Thoracic aorta (tissue), 2 donors: ENCODE data around the gene ATF6. TPM values are rescaled to one million over a fixed set of nuclear protein-coding genes. Genes with fewer than 3 reads are reported as not detected.

Experiments
- ATAC-seq: fragments of 150-250 bp; one replicate; pipeline ENCODE4 v1.8.0; 2017; ENCODE audit warnings: low read depth; ENCODE audit not compliant: insufficient number of reproducible peaks, low FRiP score
- DNase-seq: peaks from one replicate; pipeline ENCODE4 v3.0.0-alpha.2; 2020; ENCODE audit warnings: low spot score
- H3K27ac ChIP-seq, 2 donors: fragments of 200-600 bp; sonication (generic); 1 replicate in 1 of 2; 2 replicates in 1 of 2; pipeline ENCODE4 v1.5.1; 2016; ENCODE audit warnings: mild to moderate bottlenecking in 2 of 2, moderate library complexity in 2 of 2
- H3K27me3 ChIP-seq: fragments of 200-600 bp; sonication (generic); replicated peaks from 2 replicates; pipeline ENCODE4 v1.6.0; 2016; ENCODE audit warnings: mild to moderate bottlenecking; ENCODE audit not compliant: insufficient read depth
- H3K36me3 ChIP-seq: fragments of 200-600 bp; sonication (generic); one replicate; pipeline ENCODE4 v1.5.1; 2016
- H3K4me1 ChIP-seq, 2 donors: fragments of 200-600 bp; sonication (generic); 1 replicate in 1 of 2; 2 replicates in 1 of 2; pipeline versions ENCODE4 v1.5.1 to v1.6.0; 2016; ENCODE audit warnings: low read depth in 2 of 2, mild to moderate bottlenecking in 1 of 2; ENCODE audit not compliant: control insufficient read depth in 1 of 2
- H3K4me3 ChIP-seq: fragments of 200-600 bp; sonication (generic); 2 replicates; pipeline ENCODE4 v1.5.1; 2016; ENCODE audit warnings: mild to moderate bottlenecking
- H3K9me3 ChIP-seq: fragments of 200-600 bp; sonication (generic); 2 replicates; pipeline ENCODE4 v1.5.1; 2016
- total RNA-seq, 2 donors: library from RNA; depleted of rRNA; stranded (reverse); fragments of >200 nt; gene quantifications; one replicate each; pipeline versions ENCODE4 v1.1.0 to v1.2.3, GENCODE V29; 2016
- TF ChIP-seq, protein P1 (sequence below): fragments of 200-600 bp; sonication (generic); IDR thresholded peaks from one replicate; pipeline ENCODE4 v1.5.1; 2019; ENCODE audit warnings: antibody characterized with exemption

The ATF6 gene
- total RNA-seq, 2 donors from 2014 or later: 26.9 to 37.6 TPM

DNA sequence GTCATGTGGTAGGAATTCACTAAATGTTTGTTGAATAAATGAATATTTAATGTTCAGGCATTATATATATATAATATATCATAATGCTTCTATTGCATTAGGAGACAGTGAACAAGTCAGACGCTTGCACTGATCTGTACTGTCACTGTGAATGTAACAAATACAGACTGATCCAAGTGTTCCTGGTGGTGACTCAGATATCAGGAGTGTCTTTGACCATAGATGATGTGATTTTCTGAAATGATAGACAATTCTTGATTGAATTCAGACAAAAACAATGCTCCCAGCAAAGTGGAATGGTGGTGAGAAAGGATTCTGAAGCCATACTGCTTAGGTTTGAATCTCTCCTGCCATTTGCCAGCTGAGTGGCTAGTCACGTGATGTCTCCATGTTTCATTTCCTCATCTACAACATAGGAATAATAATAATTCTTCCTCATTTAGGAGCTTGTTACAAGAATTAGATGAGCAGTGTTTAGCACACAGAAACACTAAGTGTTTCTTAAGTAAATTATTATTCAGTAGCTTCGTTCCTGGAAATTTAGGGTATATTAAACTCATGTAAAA lies 186.6 kb downstream of the ATF6 start:
- Histone ChIP-seq H3K36me3 (no peaks in the 10 kb centered on the region), H3K9me3 (no peaks in the 10 kb centered on the region), H3K4me1 (peaks cover 13 to 23% of the 10 kb centered on the region in 2 donors), H3K27me3 (no peaks in the 10 kb centered on the region), H3K27ac (no peak overlapping the region), H3K4me3 (no peak overlapping the region)
- DNase-seq (no peak), ATAC-seq (no peak)
- TF ChIP-seq, protein P1, sequence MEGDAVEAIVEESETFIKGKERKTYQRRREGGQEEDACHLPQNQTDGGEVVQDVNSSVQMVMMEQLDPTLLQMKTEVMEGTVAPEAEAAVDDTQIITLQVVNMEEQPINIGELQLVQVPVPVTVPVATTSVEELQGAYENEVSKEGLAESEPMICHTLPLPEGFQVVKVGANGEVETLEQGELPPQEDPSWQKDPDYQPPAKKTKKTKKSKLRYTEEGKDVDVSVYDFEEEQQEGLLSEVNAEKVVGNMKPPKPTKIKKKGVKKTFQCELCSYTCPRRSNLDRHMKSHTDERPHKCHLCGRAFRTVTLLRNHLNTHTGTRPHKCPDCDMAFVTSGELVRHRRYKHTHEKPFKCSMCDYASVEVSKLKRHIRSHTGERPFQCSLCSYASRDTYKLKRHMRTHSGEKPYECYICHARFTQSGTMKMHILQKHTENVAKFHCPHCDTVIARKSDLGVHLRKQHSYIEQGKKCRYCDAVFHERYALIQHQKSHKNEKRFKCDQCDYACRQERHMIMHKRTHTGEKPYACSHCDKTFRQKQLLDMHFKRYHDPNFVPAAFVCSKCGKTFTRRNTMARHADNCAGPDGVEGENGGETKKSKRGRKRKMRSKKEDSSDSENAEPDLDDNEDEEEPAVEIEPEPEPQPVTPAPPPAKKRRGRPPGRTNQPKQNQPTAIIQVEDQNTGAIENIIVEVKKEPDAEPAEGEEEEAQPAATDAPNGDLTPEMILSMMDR: no peak

DNA sequence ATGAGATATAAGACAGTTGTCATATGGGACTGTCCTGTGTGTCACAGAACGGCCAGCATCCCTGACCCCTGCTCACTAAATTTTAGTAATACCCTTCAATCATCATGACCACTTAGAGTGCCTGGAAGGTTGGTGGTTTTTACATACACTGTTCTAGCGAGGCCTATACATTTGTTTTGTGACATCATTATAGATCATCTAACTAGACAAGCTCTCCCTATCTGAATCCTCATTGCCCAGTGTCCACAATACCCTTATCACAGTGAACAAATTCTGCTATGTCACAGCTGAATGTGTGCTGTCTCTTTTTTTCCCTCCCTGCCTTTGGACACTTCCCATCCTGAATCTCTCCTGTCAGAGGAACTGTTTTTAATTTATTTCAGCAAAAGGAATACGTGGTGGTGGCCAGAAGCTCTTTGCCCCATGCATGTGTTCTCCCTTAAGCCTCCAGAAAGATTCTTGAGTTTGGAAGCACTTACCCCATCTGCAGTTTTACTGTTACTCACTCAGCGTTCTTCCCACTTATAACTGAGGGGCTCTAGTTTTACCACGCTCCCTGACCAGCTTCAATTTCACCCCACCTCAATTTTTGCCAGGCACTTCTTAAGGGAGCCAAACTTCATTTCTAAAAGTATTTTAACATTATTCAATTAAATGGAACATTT lies 187.3 kb downstream of the ATF6 start:
- H3K4me3 ChIP-seq: no peak overlapping the region
- TF ChIP-seq, protein P1: no peak
- H3K4me1 ChIP-seq: peaks cover 13 to 23% of the 10 kb centered on the region in 2 donors
- H3K9me3 ChIP-seq: no peaks in the 10 kb centered on the region
- ATAC-seq: no peak
- no peak for DNase-seq
- no peaks in the 10 kb centered on the region for H3K27me3 ChIP-seq
- H3K27ac ChIP-seq: peak overlapping the region in 1 of 2 donors; percentile 42
- no peaks in the 10 kb centered on the region for H3K36me3 ChIP-seq

DNA sequence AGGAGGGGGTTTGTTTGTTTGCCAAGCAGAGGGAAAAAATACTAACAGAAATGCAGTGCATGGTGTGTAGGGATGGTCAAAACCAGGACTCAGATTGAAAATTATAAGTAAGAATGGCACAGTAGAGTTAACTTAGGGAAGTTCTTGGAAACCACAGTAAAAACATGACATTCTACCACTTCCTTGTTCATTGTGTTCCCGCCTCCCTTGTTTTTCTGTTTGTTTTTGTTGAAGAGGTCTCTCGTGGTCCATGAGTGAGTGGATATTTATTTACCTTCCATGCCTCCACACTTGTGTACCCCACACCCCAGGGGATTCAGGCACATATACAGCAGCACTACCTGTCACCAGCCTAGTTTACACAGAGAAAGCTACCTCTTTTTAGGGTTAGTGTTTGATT lies 187.9 kb downstream of the ATF6 start:
- H3K36me3 ChIP-seq: peaks cover 3% of the 10 kb centered on the region
- no peak for DNase-seq
- H3K4me3 ChIP-seq: no peak overlapping the region
- H3K9me3 ChIP-seq: no peaks in the 10 kb centered on the region
- no peaks in the 10 kb centered on the region for H3K27me3 ChIP-seq
- peak overlapping the region in 1 of 2 donors; percentile 42 for H3K27ac ChIP-seq
- H3K4me1 ChIP-seq: peaks cover 13 to 20% of the 10 kb centered on the region in 2 donors
- TF ChIP-seq, protein P1: no peak
- no peak for ATAC-seq

DNA sequence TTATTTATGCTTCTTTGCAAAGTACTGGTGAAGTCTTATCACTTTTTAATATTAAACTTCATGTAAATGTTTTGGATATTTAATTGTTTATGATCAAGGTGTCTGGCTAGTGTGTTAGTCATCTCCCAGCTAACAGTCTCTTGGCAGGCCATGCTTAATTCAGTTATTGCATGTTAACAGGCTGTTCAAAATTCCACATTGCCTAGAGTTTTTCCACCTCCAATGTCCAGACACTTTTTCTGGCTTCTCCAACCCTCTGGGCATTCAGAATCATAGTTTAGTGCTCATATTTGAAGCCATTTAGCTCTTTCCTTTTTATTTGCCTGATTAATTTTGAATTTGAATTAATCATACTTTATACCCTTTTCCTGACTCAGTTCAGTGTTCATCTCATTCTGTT lies 188.3 kb downstream of the ATF6 start:
- Histone ChIP-seq H3K9me3 (no peaks in the 10 kb centered on the region), H3K36me3 (peaks cover 5% of the 10 kb centered on the region), H3K4me3 (no peak overlapping the region), H3K27me3 (no peaks in the 10 kb centered on the region), H3K4me1 (peaks cover 13 to 16% of the 10 kb centered on the region in 2 donors), H3K27ac (peak overlapping the region in 1 of 2 donors; percentile 42)
- DNase-seq: no peak
- no peak for ATAC-seq
- TF ChIP-seq, protein P1: no peak

DNA sequence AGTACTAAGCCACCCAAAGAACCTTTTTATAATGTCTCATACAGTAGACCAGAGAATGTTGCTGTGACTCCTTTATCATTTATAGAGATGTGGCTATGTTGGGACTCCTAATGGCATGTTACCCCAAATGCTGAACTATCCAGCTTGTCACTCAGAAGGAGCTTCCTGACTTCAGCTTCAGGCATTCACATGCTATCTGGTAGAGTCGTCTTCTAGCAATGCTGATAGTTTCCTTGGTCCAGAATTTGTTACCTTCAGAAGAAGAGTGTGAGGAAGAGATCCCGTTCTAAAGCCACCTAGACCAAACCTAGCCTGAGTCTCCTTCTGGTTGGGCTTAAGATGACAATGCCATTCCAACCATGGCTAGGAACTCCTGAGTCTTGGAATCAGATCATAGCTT lies 189.5 kb downstream of the ATF6 start:
- ATAC-seq: no peak
- peaks cover 5% of the 10 kb centered on the region for H3K36me3 ChIP-seq
- H3K4me1 ChIP-seq: peaks cover 8 to 20% of the 10 kb centered on the region in 2 donors
- TF ChIP-seq, protein P1: no peak
- no peaks in the 10 kb centered on the region for H3K9me3 ChIP-seq
- no peak for DNase-seq
- H3K4me3 ChIP-seq: no peak overlapping the region
- no peaks in the 10 kb centered on the region for H3K27me3 ChIP-seq
- no peak overlapping the region for H3K27ac ChIP-seq
